GM21360 (cell line): Measurements from ENCODE around the gene SEMA4F.

Source experiments
- ATAC-seq: cut with Tn5 transposase; IDR thresholded peaks from one replicate; pipeline ENCODE4 v1.9.1; 2021; ENCODE audit warnings: mild to moderate bottlenecking, moderate library complexity; ENCODE audit not compliant: unreplicated experiment

Gene SEMA4F

GRCh38 chr2:74658516-74658915, 4.5 kb downstream of the SEMA4F start:
- no peak for ATAC-seq

GRCh38 chr2:74659462-74659861, 5.4 kb downstream of the SEMA4F start:
- ATAC-seq, result no peak

- ATAC-seq, result no peak
Observed at GRCh38 chr2:74668087-74668486, 14.0 kb downstream of the SEMA4F start.

- ATAC-seq, result no peak
Observed at GRCh38 chr2:74670263-74670662, 16.2 kb downstream of the SEMA4F start.

- ATAC-seq, result no peak
Observed at GRCh38 chr2:74671479-74671878, 17.4 kb downstream of the SEMA4F start.

GRCh38 chr2:74673826-74674528, 19.9 kb downstream of the SEMA4F start:
- ATAC-seq, result no peak

- ATAC-seq, result no peak
Observed at GRCh38 chr2:74675090-74675489, 21.0 kb downstream of the SEMA4F start.

GRCh38 chr2:74676331-74676730, 22.3 kb downstream of the SEMA4F start:
- no peak for ATAC-seq

GRCh38 chr2:74679615-74680014, 25.6 kb downstream of the SEMA4F start:
- ATAC-seq, result no peak

- no peak for ATAC-seq
Observed at GRCh38 chr2:74682501-74682900, 28.5 kb downstream of the SEMA4F start.

GRCh38 chr2:74685408-74685807, 31.4 kb downstream of the SEMA4F start:
- ATAC-seq, result no peak

GRCh38 chr2:74688881-74689280, 34.8 kb downstream of the SEMA4F start:
- ATAC-seq, result no peak

- ATAC-seq, result no peak
Observed at GRCh38 chr2:74689671-74690070, 35.6 kb downstream of the SEMA4F start.

- ATAC-seq, result peak; percentile 75
Observed at GRCh38 chr2:74690571-74690970, 36.5 kb downstream of the SEMA4F start.

GRCh38 chr2:74691929-74692328, 37.9 kb downstream of the SEMA4F start:
- ATAC-seq, result no peak

GRCh38 chr2:74693213-74693612, 39.2 kb downstream of the SEMA4F start:
- no peak for ATAC-seq

GRCh38 chr2:74693668-74694067, 39.6 kb downstream of the SEMA4F start:
- ATAC-seq, result no peak

- no peak for ATAC-seq
Observed at GRCh38 chr2:74694281-74694680, 40.2 kb downstream of the SEMA4F start.

- no peak for ATAC-seq
Observed at GRCh38 chr2:74695663-74696062, 41.6 kb downstream of the SEMA4F start.

GRCh38 chr2:74696829-74697228, 42.8 kb downstream of the SEMA4F start:
- ATAC-seq, result no peak

GRCh38 chr2:74700643-74701372, 46.8 kb downstream of the SEMA4F start:
- ATAC-seq, result no peak

- ATAC-seq, result no peak
Observed at GRCh38 chr2:74702001-74702715, 48.1 kb downstream of the SEMA4F start.
